SK-N-MC (cell line): ENCODE data around the gene KRTAP5-7.

Experiments
- EZH2 ChIP-seq: fragments of 200-600 bp; sonication (generic); IDR thresholded peaks from one replicate; pipeline ENCODE4 v1.6.1; 2017; ENCODE audit warnings: antibody characterized with exemption
- FOXP2 ChIP-seq: optimal IDR thresholded peaks from 2 replicates; pipeline ENCODE3; 2011; ENCODE audit warnings: mild to moderate bottlenecking, moderate library complexity; ENCODE audit not compliant: insufficient read depth; ENCODE audit errors: extremely low read length, control extremely low read depth
- POLR2AphosphoS5 ChIP-seq: IDR thresholded peaks from 2 replicates; pipeline ENCODE4 v1.6.1; 2012; ENCODE audit warnings: mild to moderate bottlenecking, low read depth, low read length, borderline replicate concordance

- TF ChIP-seq POLR2AphosphoS5 (no peak), EZH2 (no peak), FOXP2 (no peak)
These were observed 8.3 kb upstream of the KRTAP5-7 start for GRCh38 chr11:71518506-71519471.
